ENCODE data around the gene ADAMTS9. TPM values are rescaled to one million over a fixed set of nuclear protein-coding genes. Genes with fewer than 3 reads are reported as not detected.

The ADAMTS9 gene
- total and polyA plus RNA-seq, 11 donors, result 11.3 to 74.4 (median 18.8) TPM

DNA sequence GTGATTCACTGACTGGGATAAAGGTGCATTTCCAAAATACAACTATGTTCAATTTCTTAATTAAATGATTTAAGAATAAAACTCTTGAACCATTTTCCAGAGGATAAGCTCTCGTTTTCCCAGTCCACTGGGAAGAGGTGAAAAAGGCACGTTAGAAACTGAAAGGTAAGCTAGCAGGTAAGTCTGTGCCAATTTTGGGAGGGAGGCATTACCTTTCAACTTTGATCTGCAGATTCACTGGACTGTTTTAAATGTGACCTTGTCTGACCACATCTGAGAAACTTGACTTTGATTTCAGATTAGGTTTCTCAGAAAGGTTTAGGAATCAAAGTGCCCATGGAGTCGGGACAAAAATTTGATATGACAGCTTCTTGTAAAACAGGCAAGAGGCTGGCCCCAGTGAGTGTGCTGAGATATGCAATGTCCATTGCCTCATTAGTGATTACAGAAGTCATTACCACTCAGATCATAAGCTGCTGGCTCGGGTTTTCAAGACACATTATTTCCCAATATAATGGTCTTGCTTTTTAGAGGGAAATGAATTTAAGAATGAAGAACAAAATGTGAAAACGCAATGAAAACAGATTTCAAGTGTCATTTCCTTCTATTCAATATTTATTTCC lies 118.8 kb downstream of the ADAMTS9 start:
- intact Hi-C loops (cut with DNase I), result no loop called here
- ATAC-seq, result no peak
- peaks cover 0 to 31% (median 6%) of the 10 kb centered on the region in 9 donors for H3K36me3 ChIP-seq

GRCh38 chr3:64566859-64567258 lies 120.9 kb downstream of the ADAMTS9 start:
- intact Hi-C loops (cut with DNase I), result no loop called here
- Histone ChIP-seq H3K9me3 (no peaks in the 10 kb centered on the region), H3K4me3 (no peak overlapping the region), H3K4me1 (peaks cover 0 to 4% (median 0%) of the 10 kb centered on the region in 12 donors), H3K27me3 (no peaks in the 10 kb centered on the region), H3K36me3 (peaks cover 0 to 31% (median 6%) of the 10 kb centered on the region in 9 donors), H3K27ac (no peak overlapping the region)
- TF ChIP-seq, protein P1, sequence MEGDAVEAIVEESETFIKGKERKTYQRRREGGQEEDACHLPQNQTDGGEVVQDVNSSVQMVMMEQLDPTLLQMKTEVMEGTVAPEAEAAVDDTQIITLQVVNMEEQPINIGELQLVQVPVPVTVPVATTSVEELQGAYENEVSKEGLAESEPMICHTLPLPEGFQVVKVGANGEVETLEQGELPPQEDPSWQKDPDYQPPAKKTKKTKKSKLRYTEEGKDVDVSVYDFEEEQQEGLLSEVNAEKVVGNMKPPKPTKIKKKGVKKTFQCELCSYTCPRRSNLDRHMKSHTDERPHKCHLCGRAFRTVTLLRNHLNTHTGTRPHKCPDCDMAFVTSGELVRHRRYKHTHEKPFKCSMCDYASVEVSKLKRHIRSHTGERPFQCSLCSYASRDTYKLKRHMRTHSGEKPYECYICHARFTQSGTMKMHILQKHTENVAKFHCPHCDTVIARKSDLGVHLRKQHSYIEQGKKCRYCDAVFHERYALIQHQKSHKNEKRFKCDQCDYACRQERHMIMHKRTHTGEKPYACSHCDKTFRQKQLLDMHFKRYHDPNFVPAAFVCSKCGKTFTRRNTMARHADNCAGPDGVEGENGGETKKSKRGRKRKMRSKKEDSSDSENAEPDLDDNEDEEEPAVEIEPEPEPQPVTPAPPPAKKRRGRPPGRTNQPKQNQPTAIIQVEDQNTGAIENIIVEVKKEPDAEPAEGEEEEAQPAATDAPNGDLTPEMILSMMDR (IDR thresholded peaks at IDR 0.05), result no peak
- TF ChIP-seq POLR2A (IDR thresholded peaks at IDR 0.05), result no peak
- ATAC-seq (no peak), DNase-seq (no peak)
- WGBS, 4 donors, result 81 to 91% (median 87%) methylated on average over 3 of the region's 3 CpGs

More for the DNA sequence above, 118.8 kb downstream of the ADAMTS9 start:
- WGBS, 4 donors, result 79 to 85% (median 84%) methylated on average over 5 of the region's 5 CpGs
- H3K9me3 ChIP-seq, result no peaks in the 10 kb centered on the region
- H3K4me1 ChIP-seq, result peaks cover 0 to 4% (median 0%) of the 10 kb centered on the region in 12 donors
- no peaks in the 10 kb centered on the region for H3K27me3 ChIP-seq
- H3K27ac ChIP-seq, result no peak overlapping the region
- H3K4me3 ChIP-seq, result no peak overlapping the region
- DNase-seq, result no peak
- no peak for TF ChIP-seq POLR2A (IDR thresholded peaks at IDR 0.05)
- TF ChIP-seq, protein P1 (IDR thresholded peaks at IDR 0.05), result no peak

GRCh38 chr3:64563751-64564150 lies 124.0 kb downstream of the ADAMTS9 start:
- peaks cover 0 to 47% (median 29%) of the 10 kb centered on the region in 9 donors for H3K36me3 ChIP-seq
- DNase-seq (no peak), ATAC-seq (no peak)
- no peak overlapping the region for H3K27ac ChIP-seq
- no peaks in the 10 kb centered on the region for H3K9me3 ChIP-seq
- peaks cover 0 to 4% (median 0%) of the 10 kb centered on the region in 12 donors for H3K4me1 ChIP-seq
- WGBS, 4 donors, result 41 to 52% (median 47%) methylated on average over 3 of the region's 3 CpGs
- intact Hi-C loops (cut with DNase I), result no loop called here
- no peak overlapping the region for H3K4me3 ChIP-seq
- TF ChIP-seq POLR2A (IDR thresholded peaks at IDR 0.05), result no peak
- TF ChIP-seq, protein P1 (IDR thresholded peaks at IDR 0.05), result no peak
- H3K27me3 ChIP-seq, result no peaks in the 10 kb centered on the region

DNA sequence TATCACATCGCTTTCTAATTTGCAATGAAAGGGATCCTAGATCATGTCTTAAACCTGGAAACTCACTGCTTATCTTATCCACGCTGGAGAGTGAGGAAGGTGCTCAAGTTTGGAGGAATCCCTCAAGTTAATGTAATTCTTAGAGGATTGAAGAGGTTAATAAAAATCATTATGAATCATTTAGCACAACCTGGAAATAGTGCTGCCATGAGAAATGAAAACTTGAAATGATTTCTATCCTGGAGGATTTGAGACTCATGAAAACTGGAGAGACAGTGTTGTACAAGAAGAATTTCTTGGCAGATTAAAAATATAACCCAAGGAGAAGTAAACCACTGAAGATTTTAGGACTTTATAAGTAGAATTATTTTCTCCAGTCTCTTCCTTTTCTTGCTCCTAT lies 125.9 kb downstream of the ADAMTS9 start:
- Histone ChIP-seq H3K4me3 (peak overlapping the region in 6 of 12 donors; percentile 14 to 42 (median 36)), H3K27ac (peak overlapping the region in 2 of 12 donors; percentile 49 to 62), H3K9me3 (no peaks in the 10 kb centered on the region), H3K27me3 (no peaks in the 10 kb centered on the region), H3K36me3 (peaks cover 0 to 44% (median 37%) of the 10 kb centered on the region in 9 donors), H3K4me1 (peaks cover 0 to 4% (median 0%) of the 10 kb centered on the region in 12 donors)
- DNase-seq (no peak), ATAC-seq (no peak)
- TF ChIP-seq POLR2A (IDR thresholded peaks at IDR 0.05), result no peak
- TF ChIP-seq, protein P1 (IDR thresholded peaks at IDR 0.05), result no peak
- WGBS, 4 donors, result 86 to 93% (median 89%) methylated on average over 2 of the region's 2 CpGs
- intact Hi-C loops (cut with DNase I), result no loop called here

Data from heart left ventricle (tissue), 16 donors.